Cardiac fibroblast (primary cell): ENCODE measurements around the gene SNTB2.

Experiments
- DNase-seq, 2 donors: peaks; one replicate each; pipeline versions ENCODE4 v3.0.0 to v3.0.0-alpha.2; 2010; ENCODE audit warnings: low read depth in 2 of 2
- H3K4me3 ChIP-seq, 2 donors: replicated peaks in 1 of 2; 1 replicate in 1 of 2; 2 replicates in 1 of 2; pipeline ENCODE4 v1.5.1; 2011; ENCODE audit warnings: low read depth in 2 of 2, low read length in 2 of 2, mild to moderate bottlenecking in 2 of 2, moderate library complexity in 1 of 2
- TF ChIP-seq, protein P1 (sequence below): IDR thresholded peaks from one replicate; pipeline ENCODE4 v1.5.1; 2011; ENCODE audit warnings: low read depth, mild to moderate bottlenecking, low read length, inconsistent platforms

SNTB2 gene

DNA sequence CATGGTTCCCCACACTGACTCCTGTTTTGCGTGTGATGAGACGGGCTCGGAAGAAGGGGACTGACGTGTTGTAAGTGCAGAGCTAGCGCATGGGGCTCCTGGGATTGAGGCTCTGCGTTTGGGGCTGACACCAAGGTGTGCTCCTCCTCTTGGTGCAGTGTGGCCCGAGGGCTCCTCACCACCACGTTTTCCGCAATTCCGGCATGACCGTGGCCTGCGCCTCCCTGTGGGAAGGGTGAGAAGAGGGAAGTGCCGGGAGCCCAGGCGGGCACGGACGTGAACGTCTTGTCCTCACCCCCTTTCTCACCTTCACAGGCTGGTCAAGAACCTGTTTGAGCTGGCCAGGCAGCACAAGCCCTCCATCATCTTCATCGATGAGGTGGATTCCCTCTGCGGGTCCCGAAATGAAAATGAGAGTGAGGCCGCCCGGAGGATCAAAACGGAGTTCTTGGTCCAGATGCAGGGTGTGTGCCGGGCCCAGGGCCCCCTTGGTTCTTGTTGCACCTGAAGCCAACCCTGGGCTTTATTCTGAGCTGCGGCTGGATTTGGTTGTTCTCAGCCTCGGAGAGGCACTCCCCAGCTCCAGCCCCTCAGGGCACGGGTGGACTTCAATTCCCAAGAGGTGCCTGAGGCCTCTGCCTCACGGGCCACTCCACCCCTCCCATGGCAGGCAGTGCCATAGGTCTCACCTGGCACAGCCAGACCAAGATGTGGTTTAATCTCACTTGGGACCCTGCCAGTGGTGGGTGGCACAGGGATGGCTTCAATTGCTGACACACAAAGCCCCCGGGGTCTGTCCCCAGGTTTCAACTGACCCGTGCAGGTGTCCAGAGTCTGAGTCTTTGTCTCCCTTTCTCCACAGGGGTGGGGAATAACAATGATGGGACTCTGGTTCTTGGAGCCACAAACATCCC, 133.1 kb downstream of the SNTB2 start:
- DNase-seq = no peak
- H3K4me3 ChIP-seq = no peak overlapping the region
- TF ChIP-seq, protein P1, sequence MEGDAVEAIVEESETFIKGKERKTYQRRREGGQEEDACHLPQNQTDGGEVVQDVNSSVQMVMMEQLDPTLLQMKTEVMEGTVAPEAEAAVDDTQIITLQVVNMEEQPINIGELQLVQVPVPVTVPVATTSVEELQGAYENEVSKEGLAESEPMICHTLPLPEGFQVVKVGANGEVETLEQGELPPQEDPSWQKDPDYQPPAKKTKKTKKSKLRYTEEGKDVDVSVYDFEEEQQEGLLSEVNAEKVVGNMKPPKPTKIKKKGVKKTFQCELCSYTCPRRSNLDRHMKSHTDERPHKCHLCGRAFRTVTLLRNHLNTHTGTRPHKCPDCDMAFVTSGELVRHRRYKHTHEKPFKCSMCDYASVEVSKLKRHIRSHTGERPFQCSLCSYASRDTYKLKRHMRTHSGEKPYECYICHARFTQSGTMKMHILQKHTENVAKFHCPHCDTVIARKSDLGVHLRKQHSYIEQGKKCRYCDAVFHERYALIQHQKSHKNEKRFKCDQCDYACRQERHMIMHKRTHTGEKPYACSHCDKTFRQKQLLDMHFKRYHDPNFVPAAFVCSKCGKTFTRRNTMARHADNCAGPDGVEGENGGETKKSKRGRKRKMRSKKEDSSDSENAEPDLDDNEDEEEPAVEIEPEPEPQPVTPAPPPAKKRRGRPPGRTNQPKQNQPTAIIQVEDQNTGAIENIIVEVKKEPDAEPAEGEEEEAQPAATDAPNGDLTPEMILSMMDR = no peak

DNA sequence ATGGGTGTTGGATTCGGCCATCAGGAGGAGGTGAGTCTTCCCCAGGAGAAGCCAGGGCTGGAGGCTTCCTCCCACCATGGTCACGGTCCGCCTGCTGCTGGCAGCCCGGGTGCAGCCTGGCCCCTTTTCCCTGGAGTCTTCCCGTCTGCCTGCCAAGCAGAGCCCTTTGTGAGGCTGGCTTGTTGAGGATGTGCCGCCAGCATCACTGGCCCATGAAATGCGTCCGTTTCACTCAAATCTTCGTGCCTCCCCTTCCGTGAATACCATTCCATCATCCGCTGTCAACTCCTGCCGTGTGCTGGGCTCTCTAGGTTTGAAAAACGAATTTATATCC, 133.7 kb downstream of the SNTB2 start:
- H3K4me3 ChIP-seq = no peak overlapping the region
- DNase-seq = no peak
- TF ChIP-seq, protein P1 = no peak

DNA sequence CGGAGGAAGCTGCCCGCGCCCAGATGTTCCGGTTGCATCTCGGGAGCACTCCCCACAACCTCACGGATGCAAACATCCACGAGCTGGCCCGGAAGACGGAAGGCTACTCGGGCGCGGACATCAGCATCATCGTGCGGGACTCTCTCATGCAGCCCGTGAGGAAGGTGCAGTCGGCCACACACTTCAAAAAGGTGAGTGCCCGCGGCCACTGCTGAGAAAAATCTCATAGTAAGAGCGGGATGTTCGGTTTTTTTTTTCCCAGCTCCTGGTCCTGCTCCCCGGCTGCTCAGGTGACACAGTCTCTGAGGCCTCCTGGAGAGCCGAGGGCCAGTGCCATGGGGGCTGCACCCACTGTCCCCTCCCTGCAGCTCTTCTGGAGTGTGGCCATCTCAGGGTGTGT, 134.1 kb downstream of the SNTB2 start:
- TF ChIP-seq, protein P1 = no peak
- no peak overlapping the region for H3K4me3 ChIP-seq
- DNase-seq = no peak

DNA sequence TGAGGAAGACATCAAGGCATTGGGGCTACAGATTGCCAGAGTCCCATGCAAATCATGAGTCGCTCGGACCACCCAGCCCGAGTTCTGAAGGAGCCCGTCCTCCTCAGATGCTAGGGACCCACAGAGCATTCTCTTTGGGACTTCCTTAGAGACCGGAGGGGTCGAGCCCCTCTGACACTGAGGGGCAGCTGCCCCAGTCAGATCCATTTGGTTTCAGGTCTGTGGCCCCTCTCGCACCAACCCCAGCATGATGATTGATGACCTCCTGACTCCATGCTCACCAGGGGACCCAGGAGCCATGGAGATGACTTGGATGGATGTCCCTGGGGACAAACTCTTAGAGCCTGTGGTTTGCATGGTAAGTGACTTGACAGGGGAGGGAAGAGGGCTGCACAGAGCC, 135.4 kb downstream of the SNTB2 start:
- TF ChIP-seq, protein P1 = no peak
- DNase-seq = no peak
- no peak overlapping the region for H3K4me3 ChIP-seq

DNA sequence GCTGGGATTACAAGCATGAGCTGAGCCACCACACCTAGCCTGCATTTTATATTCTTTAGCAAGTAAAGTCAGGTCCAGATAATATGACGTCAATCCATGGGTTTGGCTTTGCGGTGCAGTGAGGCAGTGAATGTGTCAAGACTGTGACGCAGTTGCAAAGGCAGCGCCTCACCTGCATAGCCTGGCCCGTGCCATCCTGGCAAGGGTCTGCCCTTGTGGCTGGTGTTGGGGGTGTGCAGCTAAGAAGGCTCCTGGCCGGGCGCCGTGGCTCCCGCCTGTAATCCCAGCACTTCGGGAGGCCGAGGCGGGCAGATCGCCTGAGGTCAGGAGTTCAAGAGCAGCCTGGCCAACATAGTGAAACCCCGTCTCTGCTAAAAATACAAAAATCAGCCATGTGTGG, 136.5 kb downstream of the SNTB2 start:
- H3K4me3 ChIP-seq = no peak overlapping the region
- no peak for DNase-seq
- TF ChIP-seq, protein P1 = no peak

DNA sequence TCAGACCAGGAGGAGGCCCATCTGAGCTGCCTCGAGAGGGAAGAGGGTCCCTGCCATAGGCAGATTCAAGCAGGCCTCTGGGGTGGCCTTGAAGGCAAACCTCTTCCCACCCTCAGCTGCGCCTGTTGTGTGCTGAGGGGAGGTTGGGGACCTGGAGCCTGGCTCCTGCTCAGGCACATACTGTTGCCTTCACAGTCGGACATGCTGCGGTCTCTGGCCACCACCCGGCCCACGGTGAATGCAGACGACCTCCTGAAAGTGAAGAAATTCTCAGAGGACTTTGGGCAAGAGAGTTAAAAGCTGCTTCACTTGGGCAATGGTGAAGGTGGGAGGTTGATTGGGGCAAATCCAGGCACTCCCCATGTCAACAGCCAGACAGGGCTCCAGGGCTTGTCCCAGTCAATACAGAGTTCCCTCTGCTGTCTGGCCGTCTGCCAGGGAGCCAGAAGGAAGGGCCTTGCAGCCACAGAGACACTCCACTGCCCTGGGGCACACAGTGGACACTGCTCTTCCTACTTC, 137.1 kb downstream of the SNTB2 start:
- no peak overlapping the region for H3K4me3 ChIP-seq
- TF ChIP-seq, protein P1 = no peak
- DNase-seq = no peak
